C4-2B (cell line): ENCODE measurements around the gene CBX6.

Experiments
- ZFX ChIP-seq: fragments of 450-650 bp; IDR thresholded peaks from 2 replicates; pipeline ENCODE4 v1.6.1; 2017
- TF ChIP-seq, protein P1 (sequence below): fragments of 450-650 bp; conservative IDR thresholded peaks from 2 replicates; pipeline ENCODE4 v1.5.1; 2017; ENCODE audit warnings: mild to moderate bottlenecking

DNA sequence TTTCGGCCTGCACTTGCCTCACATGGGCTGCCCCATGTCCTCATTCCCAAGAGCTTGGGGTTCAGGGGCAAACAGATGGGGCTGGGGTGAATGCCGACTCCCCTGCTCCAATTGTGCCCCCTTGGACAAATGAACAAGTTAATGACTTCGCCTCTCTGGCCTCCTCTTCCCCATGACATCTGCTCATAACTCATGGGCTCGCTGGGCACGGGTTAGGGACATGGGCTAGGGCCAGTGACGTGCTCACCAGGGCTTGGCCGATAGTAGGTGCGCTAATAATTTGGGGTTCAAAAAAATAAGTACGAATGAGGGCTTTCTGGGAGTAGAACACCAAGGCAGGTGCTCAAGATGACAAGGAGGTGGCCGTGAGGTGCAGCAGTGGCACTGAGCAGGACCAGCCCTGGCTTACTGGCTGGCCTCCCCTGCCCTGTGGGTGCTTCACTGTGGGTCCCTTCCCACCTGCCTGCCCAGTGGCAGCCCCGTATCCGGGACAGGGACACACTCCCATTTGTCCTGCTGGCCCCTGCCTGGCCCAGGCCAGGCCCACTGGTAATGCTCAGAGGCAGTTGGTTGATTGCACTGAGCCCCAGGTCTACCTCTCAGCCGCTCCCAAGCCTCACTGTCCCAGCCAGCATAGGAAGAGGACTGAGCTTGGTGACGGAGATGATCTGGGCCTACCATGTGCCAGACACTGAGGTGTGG, 12.3 kb downstream of the CBX6 start:
- TF ChIP-seq, protein P1, sequence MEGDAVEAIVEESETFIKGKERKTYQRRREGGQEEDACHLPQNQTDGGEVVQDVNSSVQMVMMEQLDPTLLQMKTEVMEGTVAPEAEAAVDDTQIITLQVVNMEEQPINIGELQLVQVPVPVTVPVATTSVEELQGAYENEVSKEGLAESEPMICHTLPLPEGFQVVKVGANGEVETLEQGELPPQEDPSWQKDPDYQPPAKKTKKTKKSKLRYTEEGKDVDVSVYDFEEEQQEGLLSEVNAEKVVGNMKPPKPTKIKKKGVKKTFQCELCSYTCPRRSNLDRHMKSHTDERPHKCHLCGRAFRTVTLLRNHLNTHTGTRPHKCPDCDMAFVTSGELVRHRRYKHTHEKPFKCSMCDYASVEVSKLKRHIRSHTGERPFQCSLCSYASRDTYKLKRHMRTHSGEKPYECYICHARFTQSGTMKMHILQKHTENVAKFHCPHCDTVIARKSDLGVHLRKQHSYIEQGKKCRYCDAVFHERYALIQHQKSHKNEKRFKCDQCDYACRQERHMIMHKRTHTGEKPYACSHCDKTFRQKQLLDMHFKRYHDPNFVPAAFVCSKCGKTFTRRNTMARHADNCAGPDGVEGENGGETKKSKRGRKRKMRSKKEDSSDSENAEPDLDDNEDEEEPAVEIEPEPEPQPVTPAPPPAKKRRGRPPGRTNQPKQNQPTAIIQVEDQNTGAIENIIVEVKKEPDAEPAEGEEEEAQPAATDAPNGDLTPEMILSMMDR, result no peak
- TF ChIP-seq ZFX, result no peak
